ENCODE data around the gene MAP3K15.

MAP3K15 gene, protein sequence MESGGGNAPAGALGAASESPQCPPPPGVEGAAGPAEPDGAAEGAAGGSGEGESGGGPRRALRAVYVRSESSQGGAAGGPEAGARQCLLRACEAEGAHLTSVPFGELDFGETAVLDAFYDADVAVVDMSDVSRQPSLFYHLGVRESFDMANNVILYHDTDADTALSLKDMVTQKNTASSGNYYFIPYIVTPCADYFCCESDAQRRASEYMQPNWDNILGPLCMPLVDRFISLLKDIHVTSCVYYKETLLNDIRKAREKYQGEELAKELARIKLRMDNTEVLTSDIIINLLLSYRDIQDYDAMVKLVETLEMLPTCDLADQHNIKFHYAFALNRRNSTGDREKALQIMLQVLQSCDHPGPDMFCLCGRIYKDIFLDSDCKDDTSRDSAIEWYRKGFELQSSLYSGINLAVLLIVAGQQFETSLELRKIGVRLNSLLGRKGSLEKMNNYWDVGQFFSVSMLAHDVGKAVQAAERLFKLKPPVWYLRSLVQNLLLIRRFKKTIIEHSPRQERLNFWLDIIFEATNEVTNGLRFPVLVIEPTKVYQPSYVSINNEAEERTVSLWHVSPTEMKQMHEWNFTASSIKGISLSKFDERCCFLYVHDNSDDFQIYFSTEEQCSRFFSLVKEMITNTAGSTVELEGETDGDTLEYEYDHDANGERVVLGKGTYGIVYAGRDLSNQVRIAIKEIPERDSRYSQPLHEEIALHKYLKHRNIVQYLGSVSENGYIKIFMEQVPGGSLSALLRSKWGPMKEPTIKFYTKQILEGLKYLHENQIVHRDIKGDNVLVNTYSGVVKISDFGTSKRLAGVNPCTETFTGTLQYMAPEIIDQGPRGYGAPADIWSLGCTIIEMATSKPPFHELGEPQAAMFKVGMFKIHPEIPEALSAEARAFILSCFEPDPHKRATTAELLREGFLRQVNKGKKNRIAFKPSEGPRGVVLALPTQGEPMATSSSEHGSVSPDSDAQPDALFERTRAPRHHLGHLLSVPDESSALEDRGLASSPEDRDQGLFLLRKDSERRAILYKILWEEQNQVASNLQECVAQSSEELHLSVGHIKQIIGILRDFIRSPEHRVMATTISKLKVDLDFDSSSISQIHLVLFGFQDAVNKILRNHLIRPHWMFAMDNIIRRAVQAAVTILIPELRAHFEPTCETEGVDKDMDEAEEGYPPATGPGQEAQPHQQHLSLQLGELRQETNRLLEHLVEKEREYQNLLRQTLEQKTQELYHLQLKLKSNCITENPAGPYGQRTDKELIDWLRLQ (N-terminal part only)

DNA sequence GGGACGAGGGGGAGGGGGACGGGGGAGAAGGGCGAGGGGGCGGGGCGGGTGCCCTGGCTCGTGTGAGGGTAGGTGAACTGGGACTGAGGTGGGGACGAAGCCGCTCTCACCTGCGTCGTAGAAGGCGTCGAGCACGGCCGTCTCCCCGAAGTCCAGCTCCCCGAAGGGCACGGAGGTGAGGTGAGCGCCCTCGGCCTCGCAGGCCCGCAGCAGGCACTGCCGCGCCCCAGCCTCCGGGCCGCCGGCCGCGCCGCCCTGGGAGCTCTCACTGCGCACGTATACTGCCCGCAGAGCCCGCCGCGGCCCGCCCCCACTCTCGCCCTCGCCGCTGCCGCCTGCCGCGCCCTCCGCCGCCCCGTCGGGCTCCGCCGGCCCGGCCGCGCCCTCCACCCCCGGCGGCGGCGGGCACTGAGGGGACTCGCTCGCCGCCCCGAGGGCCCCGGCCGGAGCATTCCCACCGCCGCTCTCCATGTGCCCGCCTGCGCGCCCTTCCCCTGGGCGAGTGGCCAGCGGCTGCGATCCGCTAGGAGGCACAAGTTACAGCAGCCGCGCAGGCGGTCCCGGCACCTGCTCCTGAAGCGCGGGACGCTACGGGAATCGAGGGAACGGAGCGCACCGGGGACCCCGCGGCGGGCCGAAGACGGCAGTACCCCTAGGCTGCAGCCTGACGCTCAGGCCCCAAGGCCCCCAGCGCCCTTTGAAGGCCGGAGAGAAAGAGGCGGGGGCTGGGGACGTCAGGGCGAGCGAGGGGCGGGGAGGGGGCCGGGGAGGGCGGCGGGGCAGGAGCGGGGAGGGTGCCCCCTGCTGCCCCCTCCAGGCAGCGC lies at the start of gene MAP3K15:
MAP3K15 (minus strand) TSS at position 718 of the 824 bp plus-strand sequence; CDS start at position 471, 247 bp downstream.
- DNase-seq (ENCODE audit: low read depth, low spot score) = no peak

DNA sequence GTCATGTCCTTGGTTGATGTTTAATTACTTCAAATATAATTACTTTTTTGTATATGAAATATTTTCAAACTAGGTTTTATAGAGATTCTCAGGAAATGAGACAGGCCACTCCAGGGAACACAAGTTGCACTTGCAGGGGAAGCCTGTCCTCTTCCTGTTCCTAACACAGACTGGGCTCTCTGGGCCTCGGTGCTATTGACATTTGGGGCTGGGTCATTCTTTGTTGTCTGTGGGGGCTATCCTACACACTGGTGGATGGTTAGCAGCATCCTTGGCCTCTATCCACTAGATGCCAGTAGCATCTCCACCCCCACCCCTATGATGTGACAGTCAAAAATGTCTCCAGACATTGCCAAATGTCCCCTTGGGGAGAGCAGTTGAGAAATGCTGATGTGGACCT lies 49.3 kb upstream of the MAP3K15 start:
- no peak for DNase-seq (ENCODE audit: low read depth, low spot score)

DNA sequence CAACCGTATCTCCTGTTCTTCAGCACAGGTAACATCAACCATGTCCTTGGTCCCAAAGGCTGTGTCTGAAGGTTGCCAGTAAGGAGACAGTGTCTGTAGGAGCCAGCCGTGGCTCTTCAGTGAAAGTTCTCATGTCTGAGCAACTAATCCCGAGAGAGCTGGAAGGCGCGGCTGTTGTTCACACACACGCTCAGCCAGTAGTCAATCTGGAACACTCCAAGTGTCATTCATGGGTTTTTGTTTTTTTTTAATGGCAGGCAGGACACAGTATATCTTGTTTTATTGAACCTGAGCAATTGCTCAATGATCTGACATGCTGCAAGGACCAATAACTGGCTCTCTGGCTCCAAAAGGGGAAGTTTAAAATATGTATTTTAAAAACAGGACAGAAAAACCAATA lies 48.4 kb upstream of the MAP3K15 start:
- DNase-seq (ENCODE audit: low read depth, low spot score) = no peak

DNA sequence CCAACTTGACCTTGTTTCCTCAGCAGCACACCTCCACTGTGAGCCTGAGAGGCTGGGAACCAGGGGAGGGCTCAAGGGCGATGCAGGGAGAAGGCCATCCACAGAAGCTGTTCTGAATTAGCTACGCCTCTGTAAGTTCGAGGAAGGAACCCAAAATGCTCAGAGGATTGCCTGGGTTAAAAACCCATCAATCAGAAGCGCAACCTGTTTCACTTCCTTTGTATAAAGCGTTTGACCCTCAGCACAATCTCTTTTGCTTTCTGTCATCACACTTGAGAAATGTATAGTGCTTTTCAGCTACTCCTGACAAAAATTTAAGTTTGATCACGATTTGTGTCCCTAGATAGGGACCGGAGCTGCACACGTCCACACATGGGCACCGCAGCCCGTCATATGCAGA lies 48.0 kb upstream of the MAP3K15 start:
- DNase-seq (ENCODE audit: low read depth, low spot score) = no peak

DNA sequence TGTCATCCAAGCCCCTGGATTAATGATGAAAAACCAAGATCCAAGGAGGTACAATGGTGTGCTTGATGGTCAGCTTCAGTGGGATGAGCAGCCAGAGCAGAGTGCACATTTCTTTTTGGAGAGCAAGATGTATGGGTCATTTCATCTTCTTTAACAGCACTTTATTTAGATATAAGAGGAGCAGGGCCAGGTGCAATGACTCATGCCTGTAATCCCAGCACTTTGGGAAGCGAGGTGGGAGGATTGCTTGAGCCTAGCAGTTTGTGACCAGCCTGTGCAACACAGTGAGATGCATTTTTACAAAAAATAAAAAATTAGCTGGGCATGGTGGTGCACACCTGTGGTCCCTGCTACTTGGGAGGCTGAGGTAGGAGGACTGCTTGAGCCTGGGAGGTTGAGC lies 45.3 kb upstream of the MAP3K15 start:
- DNase-seq (ENCODE audit: low read depth, low spot score) = no peak

DNA sequence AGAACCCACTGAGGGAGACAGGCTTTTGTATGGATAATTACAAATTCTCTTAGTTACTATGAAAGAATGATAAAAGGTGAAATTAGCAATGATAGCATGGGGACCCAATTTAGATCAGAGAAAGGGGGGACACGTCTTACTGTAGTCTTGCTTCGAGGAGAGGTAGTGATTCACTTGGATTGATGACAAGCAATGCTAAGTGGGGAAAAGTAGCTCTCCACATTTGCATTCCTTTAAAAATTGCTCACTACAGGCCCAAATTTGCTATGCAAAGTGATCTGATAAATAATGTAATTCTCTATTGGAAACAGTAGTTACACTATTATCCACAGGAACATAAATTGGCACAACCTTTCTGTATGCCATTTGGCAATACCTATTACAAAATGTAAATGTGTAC lies 42.5 kb upstream of the MAP3K15 start:
- no peak for DNase-seq (ENCODE audit: low read depth, low spot score)

DNA sequence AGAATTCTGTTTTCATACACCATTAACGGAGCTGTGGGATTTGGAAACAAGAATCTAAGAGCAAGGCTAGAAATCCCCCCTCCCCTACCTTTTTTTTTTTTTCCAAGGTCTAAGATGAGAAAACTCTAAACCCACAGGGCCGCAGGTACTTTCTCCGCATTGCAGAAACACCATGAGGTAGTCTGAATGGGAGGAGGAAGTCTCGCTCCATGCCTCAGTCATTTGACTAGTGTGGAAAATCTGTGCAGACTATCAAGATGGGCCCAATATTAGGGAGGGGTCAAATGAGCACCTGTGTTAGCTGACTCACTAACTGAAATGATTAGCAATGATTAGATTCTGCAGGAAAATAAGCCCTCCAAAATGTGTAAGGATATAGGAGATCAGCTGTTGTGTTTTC lies 40.9 kb upstream of the MAP3K15 start:
- DNase-seq (ENCODE audit: low read depth, low spot score) = no peak

DNA sequence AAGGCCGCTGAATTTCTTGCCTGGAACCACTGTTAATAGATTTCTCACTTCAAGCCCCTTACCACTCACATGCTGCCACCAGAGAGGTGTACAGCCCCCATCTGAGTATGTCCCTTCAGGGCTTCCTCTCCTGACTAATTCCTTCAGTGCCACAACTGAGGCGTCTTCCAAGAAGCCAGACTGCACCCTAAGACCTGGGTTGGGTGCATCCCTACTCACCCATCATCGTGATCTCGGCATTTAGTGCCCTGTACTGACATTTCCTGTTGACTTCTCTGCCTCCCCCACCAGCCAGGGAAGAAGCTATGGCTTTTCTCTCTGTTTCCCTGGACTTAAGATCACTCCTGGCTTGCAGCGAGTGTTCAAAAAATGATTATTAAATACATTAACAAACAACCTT lies 40.4 kb upstream of the MAP3K15 start:
- no peak for DNase-seq (ENCODE audit: low read depth, low spot score)

DNA sequence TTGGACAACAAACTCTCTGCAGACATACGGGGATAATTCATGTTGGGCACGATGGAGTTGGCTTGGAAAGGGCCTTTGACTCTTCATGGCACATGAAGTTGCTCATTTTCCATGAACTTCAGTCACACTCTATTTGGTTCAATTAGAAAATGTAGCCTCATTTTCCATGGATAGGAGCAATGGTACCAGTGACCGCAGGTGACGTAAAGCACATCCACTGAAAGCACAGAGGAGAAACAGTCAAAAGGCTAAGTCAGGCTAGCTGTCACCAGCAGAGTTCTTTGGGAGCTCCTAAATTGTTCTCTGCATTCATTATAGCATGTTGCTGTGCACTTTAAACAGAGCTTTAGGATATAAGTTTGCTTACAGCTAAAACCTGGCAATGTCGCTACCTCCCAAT lies 39.9 kb upstream of the MAP3K15 start:
- DNase-seq (ENCODE audit: low read depth, low spot score) = no peak

DNA sequence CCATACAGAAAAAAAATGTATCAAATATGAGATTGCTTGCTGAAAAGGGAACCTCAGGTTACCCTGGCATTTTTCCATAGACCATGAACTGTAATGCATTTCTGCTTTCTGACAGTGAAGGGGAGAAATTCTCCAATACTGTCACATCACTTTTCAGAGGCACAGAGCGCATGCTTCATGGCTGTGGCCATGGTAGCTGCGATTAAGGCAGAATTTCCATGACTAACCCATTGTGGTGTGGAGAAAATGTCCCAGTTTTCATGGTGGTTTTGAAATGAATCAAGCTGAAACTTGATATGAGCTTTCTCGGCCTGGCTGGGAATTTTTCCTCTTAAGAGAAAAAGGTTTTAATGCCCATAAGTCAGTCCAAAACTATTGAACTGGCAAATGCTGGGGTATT lies 39.5 kb upstream of the MAP3K15 start:
- no peak for DNase-seq (ENCODE audit: low read depth, low spot score)

DNA sequence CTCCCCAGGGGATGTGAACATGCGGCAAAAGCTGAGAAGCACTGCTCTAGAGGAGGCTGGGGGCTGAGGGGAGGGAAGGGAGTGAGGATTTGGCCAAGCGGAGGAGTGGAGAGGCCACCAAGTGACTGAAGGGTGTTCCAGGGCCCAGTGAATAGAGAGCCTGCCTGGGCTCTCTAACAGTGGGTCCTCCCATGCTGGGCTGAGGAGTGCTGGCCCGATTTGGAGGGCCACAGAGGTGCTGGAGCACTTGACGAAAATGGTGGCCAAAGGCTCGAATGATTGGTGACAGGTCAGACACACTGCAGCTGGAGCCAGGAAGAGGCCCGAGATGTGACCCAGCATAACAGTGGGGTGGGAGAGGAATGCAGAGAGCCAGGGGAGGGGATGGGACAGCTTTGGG lies 37.5 kb upstream of the MAP3K15 start:
- DNase-seq (ENCODE audit: low read depth, low spot score) = no peak

DNA sequence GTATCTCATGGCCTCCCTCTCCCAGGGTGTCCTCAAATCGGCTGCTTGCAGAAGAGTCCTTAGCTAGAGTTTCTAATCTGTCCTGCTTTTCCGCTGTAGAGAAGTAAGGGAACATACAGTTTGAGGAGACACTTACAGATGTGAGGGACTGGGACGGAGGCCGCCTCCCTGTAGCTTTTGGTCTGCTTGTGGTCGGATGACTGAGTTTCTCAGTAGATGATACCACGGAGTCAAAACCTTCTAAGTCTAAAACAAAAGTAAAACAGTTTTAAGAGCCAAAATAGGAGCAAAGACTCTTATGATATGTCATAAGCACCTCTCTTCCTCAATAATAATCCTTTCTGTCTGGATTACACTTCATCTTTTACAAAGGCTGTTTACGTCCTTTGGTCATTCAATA lies 34.5 kb upstream of the MAP3K15 start:
- DNase-seq (ENCODE audit: low read depth, low spot score) = no peak

DNA sequence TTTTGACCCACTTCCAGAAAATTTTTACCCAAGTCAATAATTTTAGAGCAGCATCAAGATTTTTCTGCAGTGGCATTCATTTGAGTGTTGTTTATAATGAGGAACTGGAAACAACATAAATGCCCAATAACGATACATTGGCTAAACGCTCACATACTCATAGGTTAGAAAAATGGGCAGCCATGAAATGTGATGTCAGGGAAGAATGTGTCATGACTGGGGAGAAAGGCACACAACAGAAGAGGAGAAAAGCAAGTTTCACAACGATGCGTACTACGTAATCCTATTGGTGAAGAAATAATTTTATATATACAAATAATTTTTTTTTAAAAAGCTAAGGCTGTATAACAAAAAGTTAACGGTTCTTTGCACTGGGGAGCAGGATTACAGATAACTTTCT lies 33.6 kb upstream of the MAP3K15 start:
- no peak for DNase-seq (ENCODE audit: low read depth, low spot score)

DNA sequence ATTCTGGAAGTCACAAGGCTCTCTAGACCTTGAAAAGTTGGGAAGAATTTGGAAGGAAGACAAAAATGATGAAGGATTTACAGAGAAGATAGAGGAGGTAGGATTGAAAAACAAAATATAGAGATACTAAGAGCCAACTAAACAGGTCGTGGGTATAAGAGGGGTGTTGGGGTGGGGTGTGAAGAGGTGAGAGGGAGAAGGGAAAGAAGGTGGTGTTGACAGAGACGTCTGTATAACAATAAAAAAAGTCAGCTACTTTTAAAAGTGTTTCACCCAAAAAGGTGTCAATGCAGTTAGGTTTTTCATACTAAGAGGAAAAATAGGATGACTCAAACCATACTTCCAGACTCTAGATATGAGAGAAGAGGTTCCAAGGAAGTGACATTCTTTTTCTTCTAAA lies 33.0 kb upstream of the MAP3K15 start:
- no peak for DNase-seq (ENCODE audit: low read depth, low spot score)

DNA sequence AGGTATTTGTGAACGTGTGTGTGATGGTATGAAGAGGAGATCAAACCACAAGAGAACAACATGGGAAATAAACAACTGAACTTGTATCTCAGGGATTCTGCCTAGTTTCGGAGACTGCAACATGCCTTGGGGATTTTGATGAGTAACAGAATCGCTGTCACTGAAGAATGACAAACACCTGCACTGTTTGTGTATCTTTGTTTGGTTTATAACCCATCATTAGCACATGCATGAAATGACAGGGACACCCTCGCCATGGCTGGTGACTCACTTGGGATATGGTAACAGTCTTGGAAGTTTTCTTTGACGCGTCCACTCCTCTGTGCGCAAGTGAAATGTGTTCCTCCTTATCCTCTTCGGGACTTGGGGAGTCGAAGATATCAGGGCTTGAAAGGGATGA lies 30.3 kb upstream of the MAP3K15 start:
- no peak for DNase-seq (ENCODE audit: low read depth, low spot score)

DNA sequence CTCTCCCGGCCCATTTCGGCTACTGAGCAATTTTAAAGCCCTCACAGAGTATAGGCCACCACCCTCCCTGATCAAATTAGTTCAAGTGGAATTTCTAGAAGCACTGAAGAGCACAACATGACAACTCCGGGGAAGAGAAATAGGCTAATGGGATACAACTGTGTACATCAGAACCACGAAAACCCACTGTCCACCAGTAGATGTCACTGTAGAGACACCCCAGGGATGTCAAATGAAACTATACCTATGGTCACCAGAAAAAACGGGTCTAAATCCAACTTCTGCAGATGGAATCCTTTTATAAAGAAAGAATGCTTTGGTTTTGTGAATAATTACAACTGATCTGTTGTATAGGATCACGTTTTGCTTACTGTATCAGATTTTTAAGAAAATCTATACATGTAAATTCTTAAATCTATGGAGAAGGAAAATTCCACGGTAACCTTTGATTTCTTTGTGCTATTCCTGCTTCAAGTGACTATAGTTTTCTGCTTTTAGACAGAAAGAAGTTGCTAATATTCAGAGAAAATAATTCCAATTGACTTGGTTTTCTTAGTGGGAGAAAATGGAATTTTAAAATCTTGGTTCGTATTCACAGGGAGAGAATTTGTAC lies 29.5 kb upstream of the MAP3K15 start:
- DNase-seq (ENCODE audit: low read depth, low spot score) = no peak

DNA sequence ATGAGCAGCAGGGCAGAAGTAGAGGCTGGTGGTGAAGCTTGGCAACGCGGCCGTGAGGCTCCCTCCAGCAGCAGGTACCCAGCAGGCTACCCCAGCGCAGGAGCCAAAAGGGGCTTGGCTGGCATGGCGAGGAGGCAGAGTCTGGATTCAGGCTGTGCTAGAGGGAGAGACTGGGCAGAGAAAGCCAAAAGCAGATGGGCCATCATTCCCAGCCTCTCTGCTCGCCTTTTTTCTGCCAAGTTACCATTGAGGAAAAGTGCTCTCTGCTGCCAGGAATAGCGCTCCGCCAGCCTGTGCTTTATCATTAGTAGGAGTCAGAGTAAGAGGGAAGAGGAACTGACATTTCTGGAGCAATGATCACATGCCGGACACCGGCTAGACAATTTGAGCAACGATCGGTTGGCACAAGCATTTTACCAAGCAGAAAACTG lies 28.7 kb upstream of the MAP3K15 start:
- DNase-seq (ENCODE audit: low read depth, low spot score) = no peak

DNA sequence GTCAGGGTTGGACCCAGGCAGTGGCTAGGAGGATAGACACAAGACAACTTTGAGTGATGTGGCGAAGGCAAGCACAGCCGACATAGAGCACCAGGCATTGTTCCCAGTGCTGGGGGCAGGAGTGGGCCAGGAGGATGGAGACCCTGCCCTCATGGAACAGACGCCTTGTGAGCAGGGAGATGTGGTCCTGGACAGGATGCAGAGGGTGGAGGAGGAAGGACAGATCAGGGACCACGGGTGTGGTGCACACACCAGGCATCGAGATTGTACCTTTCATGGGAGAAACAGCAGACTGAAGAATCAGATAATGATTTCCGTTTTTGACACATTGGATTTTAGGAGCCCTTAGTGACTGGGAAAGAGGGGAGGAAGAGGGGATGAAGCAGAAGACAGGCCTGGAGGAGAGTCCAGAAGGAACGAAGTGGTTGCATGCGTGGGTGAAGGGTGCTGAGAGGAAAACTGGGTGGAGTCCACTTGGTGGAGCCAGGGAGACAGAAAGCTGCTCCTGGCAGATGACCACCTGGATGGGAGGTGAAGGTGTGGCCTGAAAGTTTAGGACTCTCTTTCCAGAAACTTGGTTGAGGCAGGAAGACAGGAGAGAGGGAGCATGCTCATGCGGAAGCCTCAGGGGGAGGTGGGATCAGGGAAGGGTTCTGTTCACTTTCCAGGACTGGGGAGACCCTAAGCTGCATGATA lies 27.9 kb upstream of the MAP3K15 start:
- no peak for DNase-seq (ENCODE audit: low read depth, low spot score)

DNA sequence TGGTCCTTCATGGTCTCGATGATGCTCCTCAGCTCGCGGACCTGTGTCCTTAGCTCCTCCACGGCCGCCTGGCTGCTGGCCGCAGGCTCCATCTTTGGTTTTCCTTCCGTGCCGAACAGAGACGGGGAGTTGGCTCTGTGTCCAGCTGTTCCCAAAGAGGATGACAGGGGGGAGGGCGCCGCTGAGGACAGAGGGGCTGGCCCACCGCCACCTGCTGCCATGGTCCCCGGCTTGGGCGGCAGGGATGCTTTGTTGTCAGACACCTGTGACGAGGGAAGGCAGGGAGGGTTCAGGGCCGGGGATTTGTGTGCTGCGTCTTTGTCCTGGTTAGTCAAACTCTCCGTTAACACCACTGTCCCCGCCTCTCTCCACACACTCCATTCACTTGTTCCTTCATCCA lies 26.6 kb upstream of the MAP3K15 start:
- no peak for DNase-seq (ENCODE audit: low read depth, low spot score)

DNA sequence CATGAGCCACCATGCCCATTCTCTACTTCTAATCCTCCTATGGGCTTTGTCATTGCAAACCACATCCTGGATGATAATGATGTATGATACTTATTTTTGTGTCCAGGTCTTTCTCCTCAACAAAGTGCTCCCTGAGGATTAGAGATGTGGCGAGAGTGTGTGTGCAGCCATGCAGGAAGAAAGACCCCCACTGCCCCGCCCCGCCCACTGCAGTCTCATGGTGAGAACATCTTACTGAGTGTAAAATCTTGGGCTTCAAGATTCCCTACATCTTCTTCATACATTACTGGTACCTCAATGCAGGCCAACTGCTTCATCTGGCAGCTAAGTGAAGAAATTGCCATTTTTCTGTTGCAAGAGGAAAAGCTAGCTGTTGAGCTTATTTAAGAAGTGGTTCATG lies 25.9 kb upstream of the MAP3K15 start:
- DNase-seq (ENCODE audit: low read depth, low spot score) = no peak
